K562 (cell line): ENCODE results near the gene CPOX.
A peak's percentile ranks its signal among the peaks of the same experiment; 100 is the strongest.

ENCODE experiments used
- CREM ChIP-seq: IDR thresholded peaks from 2 replicates; pipeline ENCODE4 v1.6.1; 2014; ENCODE audit warnings: antibody characterized with exemption, low read depth
- NBN ChIP-seq: fragments of 450-650 bp; IDR thresholded peaks from 2 replicates; pipeline ENCODE4 v1.6.1; 2016; ENCODE audit warnings: low read depth, mild to moderate bottlenecking
- ZKSCAN3 ChIP-seq: fragments of 250-450 bp; sonication (Bioruptor Pico); IDR thresholded peaks from 2 replicates; pipeline ENCODE4 v1.4.0; 2020

GRCh38 chr3:98551754-98552153 lies 41.7 kb downstream of the CPOX start:
- TF ChIP-seq ZKSCAN3 (CRISPR knock-in tag) (no peak), CREM (0 out of 2 replicates have a peak, but pooled peaks have one; percentile 13), NBN (no peak)
